T-helper 2 cell treated with Interferon-gamma antibody and Interleukin-4, amounts not matched to agents 5 μg/mL and 100 μg/mL, for 36 hours (primary cell): ENCODE measurements around the gene GPS1.

Source experiments
- DNase-seq: peaks from one replicate; pipeline ENCODE4 v3.0.0; 2021; ENCODE audit warnings: low spot score
- H3K27ac Mint-ChIP-seq: one replicate; pipeline ENCODE4 v1.8.0; 2021; ENCODE audit warnings: mild to moderate bottlenecking, mixed read lengths
- H3K27me3 Mint-ChIP-seq: one replicate; pipeline ENCODE4 v1.8.0; 2021; ENCODE audit warnings: low read depth, mixed read lengths
- H3K36me3 Mint-ChIP-seq: one replicate; pipeline ENCODE4 v1.8.0; 2021; ENCODE audit warnings: low read depth, mixed read lengths
- H3K4me1 Mint-ChIP-seq: one replicate; pipeline ENCODE4 v1.8.0; 2021; ENCODE audit warnings: low read depth, mixed read lengths
- H3K4me3 Mint-ChIP-seq: one replicate; pipeline ENCODE4 v1.8.0; 2022; ENCODE audit warnings: mild to moderate bottlenecking, moderate library complexity, mixed read lengths
- H3K9me3 Mint-ChIP-seq: one replicate; pipeline ENCODE4 v1.8.0; 2021; ENCODE audit warnings: mixed read lengths

Gene GPS1

GRCh38 chr17:82018989-82019689 lies 32.6 kb upstream of the GPS1 start:
- Mint-ChIP-seq H3K27ac (no peak overlapping the region), H3K4me3 (no peak overlapping the region), H3K36me3 (no peaks in the 10 kb centered on the region)

GRCh38 chr17:82019690-82020571 lies 31.8 kb upstream of the GPS1 start:
- Mint-ChIP-seq H3K27ac (no peak overlapping the region), H3K27me3 (no peaks in the 10 kb centered on the region), H3K36me3 (no peaks in the 10 kb centered on the region), H3K4me3 (peak overlapping the region; percentile 43), H3K9me3 (no peaks in the 10 kb centered on the region), H3K4me1 (peaks cover 15% of the 10 kb centered on the region)
- peak; percentile 63 for DNase-seq

More at GRCh38 chr17:82018989-82019689, 32.6 kb upstream of the GPS1 start:
- H3K9me3 Mint-ChIP-seq: no peaks in the 10 kb centered on the region
- no peak for DNase-seq
- peaks cover 12% of the 10 kb centered on the region for H3K4me1 Mint-ChIP-seq
- no peaks in the 10 kb centered on the region for H3K27me3 Mint-ChIP-seq

- peaks cover 2% of the 10 kb centered on the region for H3K36me3 Mint-ChIP-seq
- H3K27ac Mint-ChIP-seq: peak overlapping the region; percentile 20
- H3K4me3 Mint-ChIP-seq: peak overlapping the region; percentile 18
- peaks cover 15% of the 10 kb centered on the region for H3K4me1 Mint-ChIP-seq
- no peak for DNase-seq
- H3K9me3 Mint-ChIP-seq: no peaks in the 10 kb centered on the region
- H3K27me3 Mint-ChIP-seq: no peaks in the 10 kb centered on the region
Measured at GRCh38 chr17:82020572-82021106, 31.1 kb upstream of the GPS1 start.

DNA sequence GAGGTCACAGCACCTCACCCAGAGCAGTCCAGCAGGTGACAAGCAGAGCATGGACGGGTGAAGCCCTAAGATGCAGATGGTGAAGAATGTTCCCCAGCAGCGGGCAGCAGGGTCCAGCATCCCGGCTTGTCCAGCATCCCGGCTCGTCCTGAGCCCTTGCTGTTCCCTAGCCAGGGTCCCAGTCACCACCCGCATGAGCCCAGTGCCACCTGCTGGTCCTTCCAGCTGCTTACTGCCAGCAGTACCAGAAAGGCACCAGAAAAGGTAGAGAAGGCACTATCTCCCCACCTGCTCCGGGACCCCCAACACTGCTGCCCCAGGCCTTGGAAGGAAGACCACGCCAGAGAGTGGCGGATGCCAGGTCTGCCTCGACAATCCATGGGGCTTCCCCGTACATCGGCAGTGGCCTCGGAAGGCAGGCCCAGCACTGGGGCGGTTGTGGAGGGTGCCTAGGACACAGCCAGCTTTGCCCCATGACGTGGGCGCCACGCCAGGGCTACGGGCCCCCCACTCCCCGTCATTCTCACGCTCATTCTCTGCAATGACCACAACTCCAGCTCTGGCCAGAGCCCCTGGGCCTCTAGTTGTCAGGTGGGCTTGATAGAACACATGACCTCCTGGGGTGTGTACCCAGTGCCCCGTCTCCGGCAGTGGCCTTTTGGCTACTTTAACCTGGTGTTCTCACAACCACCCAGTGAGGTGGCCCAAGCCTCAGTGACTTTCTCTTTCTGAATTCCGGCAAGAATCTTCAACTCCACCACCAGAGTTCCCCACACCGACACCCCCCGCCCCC lies 30.4 kb upstream of the GPS1 start:
- H3K4me3 Mint-ChIP-seq: peak overlapping the region; percentile 87
- H3K9me3 Mint-ChIP-seq: no peaks in the 10 kb centered on the region
- no peaks in the 10 kb centered on the region for H3K27me3 Mint-ChIP-seq
- peaks cover 2% of the 10 kb centered on the region for H3K36me3 Mint-ChIP-seq
- peak overlapping the region; percentile 69 for H3K27ac Mint-ChIP-seq
- peaks cover 15% of the 10 kb centered on the region for H3K4me1 Mint-ChIP-seq
- peak; percentile 40 for DNase-seq

DNA sequence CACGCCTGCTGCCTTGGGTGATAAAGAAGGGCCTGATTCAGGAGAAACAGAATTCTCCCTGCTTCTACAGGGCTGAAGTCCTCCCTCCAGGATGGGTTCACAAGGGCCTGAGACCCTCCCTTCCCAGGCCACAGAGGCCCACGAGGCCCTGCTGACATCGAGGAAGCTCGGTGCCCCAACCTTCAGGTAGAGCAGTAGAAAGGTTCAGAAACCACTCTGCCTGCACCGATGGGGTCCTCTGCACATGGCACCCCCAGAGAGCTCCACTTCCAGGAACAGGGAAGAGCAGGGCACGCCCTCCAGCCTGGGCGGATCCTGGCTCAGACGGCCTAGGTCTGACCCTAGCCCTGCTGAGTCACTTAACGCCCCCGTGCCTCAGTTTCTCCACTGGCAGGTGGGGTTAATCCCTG lies 29.8 kb upstream of the GPS1 start:
- Mint-ChIP-seq H3K36me3 (peaks cover 2% of the 10 kb centered on the region), H3K27me3 (no peaks in the 10 kb centered on the region), H3K9me3 (no peaks in the 10 kb centered on the region), H3K27ac (peak overlapping the region; percentile 31), H3K4me3 (peak overlapping the region; percentile 87), H3K4me1 (peaks cover 15% of the 10 kb centered on the region)
- no peak for DNase-seq

DNA sequence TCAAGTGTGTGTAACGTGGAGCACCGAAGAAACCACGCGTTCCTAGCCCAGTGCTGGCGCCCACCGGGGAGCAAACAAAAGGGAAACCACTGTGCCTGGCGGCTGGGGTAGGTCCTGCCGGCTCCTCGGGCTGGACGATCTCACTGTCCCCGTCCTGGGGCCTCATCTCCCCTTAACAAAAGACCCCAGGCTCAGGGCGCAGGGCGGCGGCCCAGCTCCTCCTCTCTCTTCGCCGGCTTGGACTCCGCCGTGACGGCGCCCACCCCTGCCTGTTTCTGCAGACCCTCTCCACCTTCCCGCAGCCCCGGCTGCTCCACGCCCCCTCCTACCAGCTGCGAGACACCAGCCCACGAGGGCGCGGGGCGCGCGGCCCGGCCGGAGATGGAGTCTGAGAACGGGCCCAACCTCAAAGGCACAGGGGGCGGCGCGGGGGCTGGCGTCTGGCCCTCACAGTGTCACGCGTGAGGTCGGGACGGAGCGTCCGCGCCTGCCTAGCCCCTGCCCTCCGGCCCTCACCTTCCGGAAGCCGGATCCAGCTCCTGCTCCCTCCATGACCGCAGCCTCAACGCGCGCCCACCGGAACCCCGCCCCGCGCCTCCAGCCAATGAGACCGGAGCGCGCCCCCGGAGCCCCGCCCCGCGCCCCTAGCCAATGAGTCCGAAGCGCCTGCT lies 29.3 kb upstream of the GPS1 start, which contains the start of gene CENPX:
TSS of gene CENPX (minus strand) at position 569 of the 671 bp plus-strand sequence. CDS start at position 552, 17 bp downstream.
- DNase-seq: no peak
- Mint-ChIP-seq H3K4me3 (peak within 1 kb of the TSS; percentile 89), H3K4me1 (peaks cover 19% of the 10 kb centered on the region), H3K9me3 (no peaks in the 10 kb centered on the region), H3K27me3 (no peaks in the 10 kb centered on the region), H3K36me3 (peaks cover 2% of the 10 kb centered on the region), H3K27ac (peak within 1 kb of the TSS; percentile 69)

- Mint-ChIP-seq H3K4me3 (peak within 1 kb of the TSS; percentile 89), H3K36me3 (peaks cover 5% of the 10 kb centered on the region), H3K4me1 (peaks cover 21% of the 10 kb centered on the region), H3K27me3 (no peaks in the 10 kb centered on the region), H3K9me3 (no peaks in the 10 kb centered on the region), H3K27ac (peak within 1 kb of the TSS; percentile 45)
- DNase-seq: peak; percentile 100
Measured at GRCh38 chr17:82022981-82023446, 28.7 kb upstream of the GPS1 start, which contains the start of gene LRRC45. Gene LRRC45, plus strand, starts transcription at chr17:82023305. Its CDS starts 339 bp downstream, at chr17:82023644.

GRCh38 chr17:82023447-82024241 lies 28.1 kb upstream of the GPS1 start:
- Mint-ChIP-seq H3K9me3 (no peaks in the 10 kb centered on the region), H3K4me3 (peak overlapping the region; percentile 89), H3K4me1 (peaks cover 21% of the 10 kb centered on the region), H3K27me3 (no peaks in the 10 kb centered on the region), H3K36me3 (peaks cover 5% of the 10 kb centered on the region), H3K27ac (no peak overlapping the region)
- DNase-seq: no peak

DNA sequence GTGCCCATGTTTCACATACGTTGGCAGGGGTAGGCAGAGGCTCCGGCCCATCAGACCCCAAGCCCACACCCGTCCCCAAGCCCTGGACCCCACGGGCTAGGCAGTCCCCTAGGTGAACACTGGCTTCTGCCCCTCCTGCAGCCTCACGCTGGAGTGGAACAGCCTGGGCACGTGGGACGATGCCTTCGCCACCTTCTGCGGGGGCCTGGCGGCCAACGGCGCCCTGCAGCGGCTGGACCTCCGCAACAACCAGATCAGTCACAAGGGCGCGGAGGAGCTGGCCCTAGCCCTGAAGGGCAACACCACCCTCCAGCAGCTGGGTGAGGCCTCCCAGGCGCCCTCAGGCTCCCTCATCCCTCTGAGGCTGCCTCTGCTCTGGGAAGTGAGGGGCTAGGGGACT lies 26.8 kb upstream of the GPS1 start:
- H3K27ac Mint-ChIP-seq: no peak overlapping the region
- H3K4me3 Mint-ChIP-seq: no peak overlapping the region
- H3K9me3 Mint-ChIP-seq: no peaks in the 10 kb centered on the region
- no peak for DNase-seq
- H3K27me3 Mint-ChIP-seq: no peaks in the 10 kb centered on the region
- peaks cover 21% of the 10 kb centered on the region for H3K4me1 Mint-ChIP-seq
- H3K36me3 Mint-ChIP-seq: peaks cover 9% of the 10 kb centered on the region

- H3K9me3 Mint-ChIP-seq: no peaks in the 10 kb centered on the region
- H3K27me3 Mint-ChIP-seq: no peaks in the 10 kb centered on the region
- peak overlapping the region; percentile 26 for H3K4me3 Mint-ChIP-seq
- no peak overlapping the region for H3K27ac Mint-ChIP-seq
- H3K36me3 Mint-ChIP-seq: peaks cover 9% of the 10 kb centered on the region
- no peak for DNase-seq
- H3K4me1 Mint-ChIP-seq: peaks cover 21% of the 10 kb centered on the region
Measured at GRCh38 chr17:82025401-82026107, 26.1 kb upstream of the GPS1 start.

DNA sequence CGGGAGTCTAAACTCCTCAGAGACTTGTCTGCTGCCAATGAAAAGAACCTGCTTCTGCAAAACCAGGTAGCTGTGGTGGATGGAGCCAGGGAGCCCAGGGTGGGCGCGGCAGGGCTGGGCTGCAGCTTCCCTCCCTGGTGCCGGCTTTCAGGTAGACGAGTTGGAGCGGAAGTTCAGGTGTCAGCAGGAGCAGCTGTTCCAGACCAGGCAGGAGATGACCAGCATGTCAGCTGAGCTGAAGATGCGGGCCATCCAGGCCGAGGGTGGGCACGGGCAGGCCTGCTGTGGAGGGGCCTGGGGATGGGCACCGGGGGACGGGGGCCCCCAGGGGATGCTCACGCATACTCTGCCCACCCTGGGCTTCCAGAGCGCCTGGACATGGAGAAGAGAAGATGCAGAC lies 23.5 kb upstream of the GPS1 start:
- peaks cover 11% of the 10 kb centered on the region for H3K36me3 Mint-ChIP-seq
- no peaks in the 10 kb centered on the region for H3K9me3 Mint-ChIP-seq
- H3K4me3 Mint-ChIP-seq: no peak overlapping the region
- peaks cover 14% of the 10 kb centered on the region for H3K4me1 Mint-ChIP-seq
- H3K27me3 Mint-ChIP-seq: no peaks in the 10 kb centered on the region
- no peak for DNase-seq
- H3K27ac Mint-ChIP-seq: no peak overlapping the region

DNA sequence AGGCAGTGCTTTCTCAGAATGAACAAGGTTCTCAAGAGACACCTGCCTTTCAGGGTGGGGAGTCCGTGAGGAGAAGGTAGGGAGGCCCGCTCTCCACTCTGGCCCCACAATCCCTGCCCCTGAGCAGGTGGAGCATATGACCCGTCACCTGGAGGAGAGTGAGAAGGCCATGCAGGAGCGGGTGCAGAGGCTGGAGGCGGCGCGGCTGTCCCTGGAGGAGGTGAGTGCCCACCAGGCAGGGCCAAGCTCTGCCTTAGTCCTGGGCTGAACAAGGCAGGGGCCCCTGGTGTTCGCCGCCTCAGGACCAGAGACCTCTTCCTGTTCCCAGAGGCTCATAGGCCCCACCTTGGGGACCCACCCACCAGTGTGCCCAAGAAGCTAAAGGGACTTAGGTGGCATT lies 22.7 kb upstream of the GPS1 start:
- DNase-seq: no peak
- Mint-ChIP-seq H3K4me1 (peaks cover 11% of the 10 kb centered on the region), H3K4me3 (no peak overlapping the region), H3K27me3 (no peaks in the 10 kb centered on the region), H3K36me3 (peaks cover 11% of the 10 kb centered on the region), H3K27ac (no peak overlapping the region), H3K9me3 (no peaks in the 10 kb centered on the region)
